Activated naive CD4-positive, alpha-beta T cell treated with anti-CD3 and anti-CD28 coated beads for 36 hours (primary cell): ENCODE results near the gene FBLN7. TPM values are rescaled to one million over a fixed set of nuclear protein-coding genes. Genes with fewer than 3 reads are reported as not detected.

Experiments
- CTCF ChIA-PET: fragments of 350-600 bp; sonication (Branson Sonifier 250); formaldehyde crosslinking; loops from one replicate; lab custom pipeline; 2021; ENCODE audit warnings: antibody characterized with exemption; lab: Charles Lee
- DNase-seq: peaks from one replicate; pipeline ENCODE4 v3.0.0-alpha.2; 2020
- H3K27ac Mint-ChIP-seq: one replicate; pipeline ENCODE4 v1.8.0; 2021; ENCODE audit warnings: mild to moderate bottlenecking, mixed read lengths
- H3K27me3 Mint-ChIP-seq: one replicate; pipeline ENCODE4 v1.8.0; 2021; ENCODE audit warnings: low read depth, mixed read lengths
- H3K36me3 Mint-ChIP-seq: one replicate; pipeline ENCODE4 v1.8.0; 2021; ENCODE audit warnings: low read depth, mixed read lengths
- H3K4me1 Mint-ChIP-seq: one replicate; pipeline ENCODE4 v1.8.0; 2021; ENCODE audit warnings: low read depth, mixed read lengths
- H3K4me3 Mint-ChIP-seq: one replicate; pipeline ENCODE4 v1.8.0; 2021; ENCODE audit warnings: mild to moderate bottlenecking, moderate library complexity, mixed read lengths
- H3K9me3 Mint-ChIP-seq: one replicate; pipeline ENCODE4 v1.8.0; 2021; ENCODE audit warnings: mixed read lengths
- intact Hi-C: fragments of 100-400 bp; cut with micrococcal nuclease; formaldehyde crosslinking; loops from one replicate; pipeline ENCODE4 v1.15.1; 2023
- total RNA-seq, 2 experiments: library from RNA; stranded (reverse); gene quantifications; one replicate each; pipeline ENCODE4 v1.2.3, GENCODE V29; 2021

Gene FBLN7
- total RNA-seq, 2 experiments from 2014 or later: 34.5 to 39.0 TPM

- Mint-ChIP-seq H3K27me3 (no peaks in the 10 kb centered on the region), H3K4me1 (peaks cover 48% of the 10 kb centered on the region), H3K27ac (no peak overlapping the region), H3K36me3 (no peaks in the 10 kb centered on the region), H3K9me3 (no peaks in the 10 kb centered on the region), H3K4me3 (no peak overlapping the region)
- intact Hi-C loops: no loop called here
- CTCF ChIA-PET: no interaction called here
- no peak for DNase-seq
Measured at GRCh38 chr2:112153179-112153490, 14.9 kb downstream of the FBLN7 start.

GRCh38 chr2:112153501-112153900, 15.3 kb downstream of the FBLN7 start:
- peaks cover 48% of the 10 kb centered on the region for H3K4me1 Mint-ChIP-seq
- DNase-seq: no peak
- no peaks in the 10 kb centered on the region for H3K9me3 Mint-ChIP-seq
- CTCF ChIA-PET: no interaction called here
- intact Hi-C loops: no loop called here
- H3K27me3 Mint-ChIP-seq: no peaks in the 10 kb centered on the region
- H3K36me3 Mint-ChIP-seq: no peaks in the 10 kb centered on the region
- H3K4me3 Mint-ChIP-seq: no peak overlapping the region
- no peak overlapping the region for H3K27ac Mint-ChIP-seq

- Mint-ChIP-seq H3K36me3 (no peaks in the 10 kb centered on the region), H3K4me3 (no peak overlapping the region), H3K27ac (peak overlapping the region; percentile 74)
Measured at GRCh38 chr2:112154246-112155117, 16.3 kb downstream of the FBLN7 start.

GRCh38 chr2:112155331-112156151, 17.4 kb downstream of the FBLN7 start:
- Mint-ChIP-seq H3K4me1 (peaks cover 51% of the 10 kb centered on the region), H3K9me3 (no peaks in the 10 kb centered on the region)
- intact Hi-C loops: loop anchor here (1.0 to 2.0 kb wide), 3 partner anchors 21 to 33 kb away; no protein-coding TSS in a partner anchor

More at GRCh38 chr2:112154246-112155117, 16.3 kb downstream of the FBLN7 start:
- intact Hi-C loops: loop anchor here (1.0 to 2.0 kb wide), 2 partner anchors 20 to 34 kb away; no protein-coding TSS in a partner anchor
- Mint-ChIP-seq H3K9me3 (no peaks in the 10 kb centered on the region), H3K27me3 (no peaks in the 10 kb centered on the region), H3K4me1 (peaks cover 48% of the 10 kb centered on the region)
- CTCF ChIA-PET: interaction anchor here (0.8 to 2.1 kb wide), 3 partner anchors 22 to 33 kb away, joined by 5 to 7 read pairs (median 5); no protein-coding TSS in a partner anchor
- DNase-seq: peak; percentile 75

GRCh38 chr2:112156152-112156986, 18.2 kb downstream of the FBLN7 start:
- intact Hi-C loops: loop anchor here (1.0 kb wide), 1 partner anchor 26 kb away; no protein-coding TSS in a partner anchor
- Mint-ChIP-seq H3K36me3 (no peaks in the 10 kb centered on the region), H3K4me3 (peak overlapping the region; percentile 43), H3K9me3 (no peaks in the 10 kb centered on the region), H3K27ac (peak overlapping the region; percentile 74), H3K4me1 (peaks cover 51% of the 10 kb centered on the region), H3K27me3 (no peaks in the 10 kb centered on the region)
- CTCF ChIA-PET: interaction anchor here (0.5 to 2.1 kb wide), 4 partner anchors 20 to 269 kb away, joined by 3 to 7 read pairs (median 4); no protein-coding TSS in a partner anchor
- peak; percentile 64 for DNase-seq

More at GRCh38 chr2:112155331-112156151, 17.4 kb downstream of the FBLN7 start:
- CTCF ChIA-PET: interaction anchor here (0.5 to 2.1 kb wide), 5 partner anchors 21 to 268 kb away, joined by 3 to 7 read pairs (median 5); no protein-coding TSS in a partner anchor
- H3K27ac Mint-ChIP-seq: peak overlapping the region; percentile 74
- H3K4me3 Mint-ChIP-seq: peak overlapping the region; percentile 43
- H3K27me3 Mint-ChIP-seq: no peaks in the 10 kb centered on the region
- H3K36me3 Mint-ChIP-seq: no peaks in the 10 kb centered on the region
- peak; percentile 67 for DNase-seq

GRCh38 chr2:112157472-112157871, 19.3 kb downstream of the FBLN7 start:
- H3K4me1 Mint-ChIP-seq: peaks cover 51% of the 10 kb centered on the region
- H3K9me3 Mint-ChIP-seq: no peaks in the 10 kb centered on the region
- DNase-seq: peak; percentile 22
- H3K36me3 Mint-ChIP-seq: no peaks in the 10 kb centered on the region
- no peaks in the 10 kb centered on the region for H3K27me3 Mint-ChIP-seq
- CTCF ChIA-PET: no interaction called here
- intact Hi-C loops: no loop called here
- H3K4me3 Mint-ChIP-seq: no peak overlapping the region
- H3K27ac Mint-ChIP-seq: no peak overlapping the region

- Mint-ChIP-seq H3K4me1 (peaks cover 35% of the 10 kb centered on the region), H3K27me3 (no peaks in the 10 kb centered on the region), H3K36me3 (no peaks in the 10 kb centered on the region), H3K27ac (no peak overlapping the region), H3K9me3 (no peaks in the 10 kb centered on the region), H3K4me3 (no peak overlapping the region)
- intact Hi-C loops: no loop called here
- DNase-seq: no peak
- CTCF ChIA-PET: no interaction called here
Measured at GRCh38 chr2:112159454-112159921, 21.3 kb downstream of the FBLN7 start.

GRCh38 chr2:112160283-112161250, 22.4 kb downstream of the FBLN7 start:
- Mint-ChIP-seq H3K36me3 (no peaks in the 10 kb centered on the region), H3K4me3 (no peak overlapping the region)
- no peak for DNase-seq

GRCh38 chr2:112161431-112162145, 23.4 kb downstream of the FBLN7 start:
- H3K9me3 Mint-ChIP-seq: no peaks in the 10 kb centered on the region
- peaks cover 15% of the 10 kb centered on the region for H3K4me1 Mint-ChIP-seq
- H3K4me3 Mint-ChIP-seq: no peak overlapping the region
- intact Hi-C loops: no loop called here
- H3K36me3 Mint-ChIP-seq: no peaks in the 10 kb centered on the region
- DNase-seq: no peak
- no peaks in the 10 kb centered on the region for H3K27me3 Mint-ChIP-seq
- no peak overlapping the region for H3K27ac Mint-ChIP-seq
- CTCF ChIA-PET: interaction anchor here (0.7 kb wide), 1 partner anchor 13 kb away, joined by 3 read pairs; no protein-coding TSS in a partner anchor

More at GRCh38 chr2:112160283-112161250, 22.4 kb downstream of the FBLN7 start:
- no peaks in the 10 kb centered on the region for H3K27me3 Mint-ChIP-seq
- intact Hi-C loops: no loop called here
- CTCF ChIA-PET: no interaction called here
- no peak overlapping the region for H3K27ac Mint-ChIP-seq
- H3K4me1 Mint-ChIP-seq: peaks cover 24% of the 10 kb centered on the region
- no peaks in the 10 kb centered on the region for H3K9me3 Mint-ChIP-seq

GRCh38 chr2:112162341-112162740, 24.2 kb downstream of the FBLN7 start:
- Mint-ChIP-seq H3K4me3 (no peak overlapping the region), H3K27me3 (no peaks in the 10 kb centered on the region), H3K9me3 (no peaks in the 10 kb centered on the region), H3K4me1 (peaks cover 16% of the 10 kb centered on the region), H3K36me3 (no peaks in the 10 kb centered on the region), H3K27ac (no peak overlapping the region)
- no peak for DNase-seq
- CTCF ChIA-PET: no interaction called here
- intact Hi-C loops: no loop called here
